22Rv1 (cell line): Measurements from ENCODE around the gene GTF2IRD1.

Experiments
- CTCF ChIP-seq: fragments of 450-650 bp; IDR thresholded peaks from 2 replicates; pipeline ENCODE4 v1.5.1; 2017; ENCODE audit warnings: mild to moderate bottlenecking
- ZFX ChIP-seq: fragments of 450-650 bp; IDR thresholded peaks from 2 replicates; pipeline ENCODE4 v1.6.1; 2017; ENCODE audit warnings: antibody characterized with exemption, borderline replicate concordance

GRCh38 chr7:74485611-74486010, 31.9 kb downstream of the GTF2IRD1 start:
- TF ChIP-seq CTCF (no peak), ZFX (no peak)
